Measurements from ENCODE around the gene SPATA21. TPM values are rescaled to one million over a fixed set of nuclear protein-coding genes. Genes with fewer than 3 reads are reported as not detected.

Gene SPATA21
- total RNA-seq, 1 donor from 2014 or later: not detected

GRCh38 chr1:16392740-16393569 is 44.3 kb downstream of the SPATA21 start:
- Histone ChIP-seq H3K9ac (ENCODE audit: low read length) (no peak overlapping the region), H3K27ac (ENCODE audit: low read depth, low read length) (no peak overlapping the region), H3K4me3 (ENCODE audit: insufficient read depth, low read depth, low read length) (no peak overlapping the region), H3K4me1 (ENCODE audit: insufficient read depth, low read length) (peaks cover 16% of the 10 kb centered on the region), H4K20me1 (ENCODE audit: insufficient read depth, low read length) (peaks cover 84% of the 10 kb centered on the region), H3K4me2 (ENCODE audit: low read length) (no peak overlapping the region), H3K9me3 (ENCODE audit: insufficient read depth, low read depth, low read length) (no peaks in the 10 kb centered on the region), H2AFZ (ENCODE audit: low read depth, low read length) (no peak overlapping the region), H3K79me2 (ENCODE audit: insufficient read depth, low read length) (peaks cover 89% of the 10 kb centered on the region), H3K27me3 (ENCODE audit: insufficient read depth, low read length) (no peaks in the 10 kb centered on the region), H3K36me3 (ENCODE audit: insufficient read depth, low read length) (peaks cover 6% of the 10 kb centered on the region)
- Mint-ChIP-seq H3K27me3 (ENCODE audit: low read depth, unreplicated experiment) (no peaks in the 10 kb centered on the region), H3K27ac (ENCODE audit: unreplicated experiment) (peak overlapping the region; percentile 2), H3K9me3 (ENCODE audit: unreplicated experiment) (peaks cover 2% of the 10 kb centered on the region), H3K4me3 (ENCODE audit: unreplicated experiment) (no peak overlapping the region), H3K4me1 (ENCODE audit: low read depth, unreplicated experiment) (peaks cover 43% of the 10 kb centered on the region), H3K36me3 (ENCODE audit: low read depth, unreplicated experiment) (peaks cover 17% of the 10 kb centered on the region)
- FAIRE-seq (no peak), DNase-seq (ENCODE audit: low read depth) (no peak)
- no peak for TF ChIP-seq EZH2 (IDR thresholded peaks at IDR 0.05; ENCODE audit: insufficient read depth, low read length)
- TF ChIP-seq CTCF (IDR thresholded peaks at IDR 0.05; ENCODE audit: insufficient read depth, low read depth, low read length): no peak

- Mint-ChIP-seq H3K9me3 (ENCODE audit: unreplicated experiment) (peaks cover 2% of the 10 kb centered on the region), H3K27me3 (ENCODE audit: low read depth, unreplicated experiment) (no peaks in the 10 kb centered on the region), H3K36me3 (ENCODE audit: low read depth, unreplicated experiment) (peaks cover 14% of the 10 kb centered on the region), H3K27ac (ENCODE audit: unreplicated experiment) (no peak overlapping the region), H3K4me1 (ENCODE audit: low read depth, unreplicated experiment) (peaks cover 44% of the 10 kb centered on the region), H3K4me3 (ENCODE audit: unreplicated experiment) (peak overlapping the region; percentile 9)
- Histone ChIP-seq H3K27ac (ENCODE audit: low read depth, low read length) (no peak overlapping the region), H3K9me3 (ENCODE audit: insufficient read depth, low read depth, low read length) (no peaks in the 10 kb centered on the region), H3K27me3 (ENCODE audit: insufficient read depth, low read length) (no peaks in the 10 kb centered on the region), H3K4me3 (ENCODE audit: insufficient read depth, low read depth, low read length) (no peak overlapping the region), H3K36me3 (ENCODE audit: insufficient read depth, low read length) (peaks cover 6% of the 10 kb centered on the region), H3K9ac (ENCODE audit: low read length) (no peak overlapping the region), H3K4me2 (ENCODE audit: low read length) (no peak overlapping the region), H3K4me1 (ENCODE audit: insufficient read depth, low read length) (peaks cover 17% of the 10 kb centered on the region), H4K20me1 (ENCODE audit: insufficient read depth, low read length) (peaks cover 90% of the 10 kb centered on the region), H3K79me2 (ENCODE audit: insufficient read depth, low read length) (peaks cover 91% of the 10 kb centered on the region), H2AFZ (ENCODE audit: low read depth, low read length) (no peak overlapping the region)
- no peak for DNase-seq (ENCODE audit: low read depth)
- FAIRE-seq: no peak
- no peak for TF ChIP-seq EZH2 (IDR thresholded peaks at IDR 0.05; ENCODE audit: insufficient read depth, low read length)
- no peak for TF ChIP-seq CTCF (IDR thresholded peaks at IDR 0.05; ENCODE audit: insufficient read depth, low read depth, low read length)
These were observed 45.8 kb downstream of the SPATA21 start for GRCh38 chr1:16391411-16391810.
